Inflammatory macrophage treated with lipopolysaccharide for 1 hour (primary cell): ENCODE data around the gene PRAME.
"Not testable (repeated sequence)": the region's sequence is repeated elsewhere in the genome, so short reads cannot be mapped to it uniquely, and the experiment has no call there.

Experiments
- DNase-seq, 2 donors: peaks; one replicate each; pipeline ENCODE4 v3.0.0-alpha.2; 2020 to 2022

PRAME gene, protein sequence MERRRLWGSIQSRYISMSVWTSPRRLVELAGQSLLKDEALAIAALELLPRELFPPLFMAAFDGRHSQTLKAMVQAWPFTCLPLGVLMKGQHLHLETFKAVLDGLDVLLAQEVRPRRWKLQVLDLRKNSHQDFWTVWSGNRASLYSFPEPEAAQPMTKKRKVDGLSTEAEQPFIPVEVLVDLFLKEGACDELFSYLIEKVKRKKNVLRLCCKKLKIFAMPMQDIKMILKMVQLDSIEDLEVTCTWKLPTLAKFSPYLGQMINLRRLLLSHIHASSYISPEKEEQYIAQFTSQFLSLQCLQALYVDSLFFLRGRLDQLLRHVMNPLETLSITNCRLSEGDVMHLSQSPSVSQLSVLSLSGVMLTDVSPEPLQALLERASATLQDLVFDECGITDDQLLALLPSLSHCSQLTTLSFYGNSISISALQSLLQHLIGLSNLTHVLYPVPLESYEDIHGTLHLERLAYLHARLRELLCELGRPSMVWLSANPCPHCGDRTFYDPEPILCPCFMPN

GRCh38 chr22:22558972-22559603 lies at the start of gene PRAME:
Gene PRAME, minus strand, starts transcription at chr22:22559265. Its CDS starts 2,433 bp downstream, at chr22:22556832.
- peak; percentile 66 to 93 for DNase-seq

DNA sequence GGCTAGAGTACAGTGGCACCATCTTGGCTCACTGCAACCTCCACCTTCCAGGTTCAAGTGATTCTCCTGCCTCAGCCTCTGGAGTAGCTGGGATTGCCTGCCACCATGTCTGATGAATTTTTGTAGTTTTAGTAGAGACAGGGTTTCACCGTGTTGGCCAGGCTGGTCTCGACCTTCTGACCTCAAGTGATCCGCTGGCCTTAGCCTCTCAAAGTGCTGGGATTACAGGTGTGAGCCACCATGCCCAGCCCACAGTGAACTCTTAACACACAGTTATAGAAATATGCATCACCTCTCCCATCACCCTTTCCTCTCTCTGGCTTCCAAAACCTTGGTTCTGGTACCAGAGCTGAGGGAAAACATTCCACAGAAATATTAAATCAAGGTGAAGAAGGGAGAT lies 49.0 kb upstream of the PRAME start:
- DNase-seq, result not testable (repeated sequence)

GRCh38 chr22:22605074-22605404 lies 46.0 kb upstream of the PRAME start:
- DNase-seq, result no peak

GRCh38 chr22:22604326-22605073 lies 45.4 kb upstream of the PRAME start:
- DNase-seq, result no peak

GRCh38 chr22:22603470-22603947 lies 44.4 kb upstream of the PRAME start:
- no peak for DNase-seq

DNA sequence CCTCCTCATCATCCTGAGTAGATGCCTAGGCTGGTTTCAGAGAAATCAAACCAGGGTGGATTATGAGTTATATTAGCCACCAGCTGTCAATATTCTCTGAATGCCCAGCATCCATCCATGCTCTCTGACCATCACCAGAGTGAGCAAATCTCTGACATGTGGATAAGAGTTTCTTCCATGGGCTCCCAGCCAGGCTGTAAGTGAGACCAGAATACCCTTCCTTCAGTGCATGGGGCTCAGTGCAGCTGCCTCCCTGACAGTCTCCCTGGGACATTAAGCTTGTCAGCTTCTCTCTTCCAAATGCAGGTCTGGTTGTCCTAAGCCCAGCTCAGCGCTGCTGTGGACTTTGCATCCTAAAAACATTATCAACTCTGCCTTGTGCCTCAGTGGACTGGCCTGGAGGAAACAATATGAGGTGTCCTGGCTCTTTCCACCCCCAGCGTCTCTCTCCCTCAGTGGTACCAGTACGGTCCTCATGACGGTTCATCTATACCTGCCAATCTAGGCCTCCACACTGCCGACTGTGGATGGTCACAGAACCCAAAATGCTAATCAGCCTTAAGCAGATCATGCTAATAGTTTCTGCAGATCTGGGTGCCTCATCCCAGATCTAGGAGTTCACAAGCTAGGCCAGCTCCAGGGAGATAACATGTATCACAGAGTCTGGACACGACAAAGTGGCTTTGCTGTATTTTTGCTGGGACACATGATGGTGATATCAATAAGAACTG lies 41.6 kb upstream of the PRAME start:
- no peak for DNase-seq

GRCh38 chr22:22599248-22599647 lies 40.2 kb upstream of the PRAME start:
- DNase-seq, result no peak

- no peak for DNase-seq
Observed at GRCh38 chr22:22598144-22598543, 39.1 kb upstream of the PRAME start.

- DNase-seq, result no peak
Observed at GRCh38 chr22:22595001-22595835, 36.2 kb upstream of the PRAME start.

DNA sequence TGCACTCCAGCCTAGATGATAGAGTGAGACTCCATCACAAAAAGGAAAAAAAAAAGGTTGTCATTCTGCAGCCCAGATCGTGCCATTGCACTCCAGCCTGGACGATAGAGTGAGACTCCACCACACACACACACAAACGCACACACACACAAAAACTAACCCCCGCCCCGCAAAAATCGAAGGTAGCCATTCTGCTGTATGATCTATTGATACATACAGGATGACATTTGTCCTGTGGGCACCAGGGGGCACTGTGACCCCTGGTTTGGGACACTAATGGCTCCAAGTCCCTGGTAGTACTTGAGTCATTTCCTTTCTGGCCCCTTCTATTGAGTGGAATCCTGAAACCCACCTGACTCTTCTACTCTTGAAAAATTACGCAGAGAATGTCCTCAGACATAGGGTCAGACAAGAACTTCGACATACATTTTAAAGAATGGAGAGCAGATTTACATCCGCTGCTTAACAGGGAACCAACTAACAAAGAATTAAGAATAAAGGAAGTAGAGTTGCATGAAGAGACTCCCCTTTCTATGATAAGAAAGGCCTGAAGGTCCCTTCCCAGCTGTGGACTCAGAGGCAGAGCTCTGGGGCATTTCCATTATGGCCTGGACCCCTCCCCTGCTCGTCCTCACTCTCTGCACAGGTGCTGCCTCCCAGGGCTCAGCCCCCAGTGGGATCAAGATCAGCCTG lies 35.0 kb upstream of the PRAME start:
- DNase-seq, result peak; percentile 27 to 62

- no peak for DNase-seq
Observed at GRCh38 chr22:22593250-22593649, 34.2 kb upstream of the PRAME start.

GRCh38 chr22:22591348-22592299 lies 32.6 kb upstream of the PRAME start:
- no peak for DNase-seq

DNA sequence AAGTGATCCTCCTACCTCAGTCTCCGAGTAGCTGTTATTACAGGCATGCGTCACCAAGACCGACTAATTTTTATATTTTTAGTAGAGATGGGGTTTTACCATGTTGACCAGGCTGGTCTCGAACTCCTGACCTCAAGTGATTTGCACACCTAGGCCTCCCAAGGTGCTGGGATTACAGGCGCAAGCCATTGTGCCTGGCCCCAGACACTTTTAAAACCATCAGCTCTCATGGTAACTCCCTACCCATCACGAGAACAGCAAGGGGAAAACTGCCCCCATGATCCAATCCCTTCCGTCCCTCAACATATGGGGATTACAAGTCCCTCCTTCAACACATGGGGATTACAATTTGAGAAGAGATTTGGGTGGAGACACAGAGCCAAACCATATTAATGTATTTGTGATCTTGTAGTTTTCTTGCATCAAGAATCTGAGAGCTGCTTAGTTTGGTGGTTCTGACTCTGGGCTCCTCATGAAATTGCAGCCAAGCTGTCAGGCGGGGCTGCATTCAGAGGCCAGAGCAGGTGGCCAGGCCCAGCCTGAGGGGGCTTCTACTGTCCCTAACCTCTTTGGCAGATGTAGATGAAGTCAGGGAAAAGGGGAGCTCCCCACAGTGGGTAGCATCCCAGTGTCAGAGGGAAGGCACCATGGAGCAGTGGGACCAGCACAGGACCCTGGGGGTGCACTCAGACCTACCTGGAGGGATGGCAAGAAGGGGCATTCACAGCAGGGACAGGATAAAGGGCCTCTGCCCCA lies 31.2 kb upstream of the PRAME start:
- DNase-seq, result no peak

DNA sequence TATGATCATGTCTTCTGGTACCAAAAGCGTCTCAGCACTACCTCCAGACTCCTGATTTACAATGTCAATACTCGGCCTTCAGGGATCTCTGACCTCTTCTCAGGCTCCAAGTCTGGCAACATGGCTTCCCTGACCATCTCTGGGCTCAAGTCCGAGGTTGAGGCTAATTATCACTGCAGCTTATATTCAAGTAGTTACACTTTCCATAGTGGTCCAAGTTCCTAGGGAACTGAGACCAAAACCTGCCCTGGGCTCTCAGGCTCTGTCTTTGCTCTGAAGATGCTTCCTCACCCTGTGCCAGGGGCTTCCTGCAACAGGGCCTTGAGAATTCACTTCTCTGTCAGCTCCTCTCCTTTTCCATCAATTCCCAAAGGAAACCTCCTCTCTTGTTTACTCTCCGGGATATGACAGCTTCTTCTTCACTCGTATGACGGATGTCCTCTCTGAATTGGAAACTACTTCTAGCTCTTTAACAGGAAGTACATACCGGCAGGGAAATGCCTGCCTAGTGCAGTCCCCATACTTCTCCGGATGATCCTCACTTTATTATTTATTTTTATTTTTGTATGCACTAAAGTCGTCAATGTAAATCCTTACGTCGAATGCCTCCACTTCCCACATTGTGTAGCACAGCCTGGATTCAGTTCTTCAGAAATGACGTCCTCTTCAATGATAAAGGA lies 29.6 kb upstream of the PRAME start:
- no peak for DNase-seq

DNA sequence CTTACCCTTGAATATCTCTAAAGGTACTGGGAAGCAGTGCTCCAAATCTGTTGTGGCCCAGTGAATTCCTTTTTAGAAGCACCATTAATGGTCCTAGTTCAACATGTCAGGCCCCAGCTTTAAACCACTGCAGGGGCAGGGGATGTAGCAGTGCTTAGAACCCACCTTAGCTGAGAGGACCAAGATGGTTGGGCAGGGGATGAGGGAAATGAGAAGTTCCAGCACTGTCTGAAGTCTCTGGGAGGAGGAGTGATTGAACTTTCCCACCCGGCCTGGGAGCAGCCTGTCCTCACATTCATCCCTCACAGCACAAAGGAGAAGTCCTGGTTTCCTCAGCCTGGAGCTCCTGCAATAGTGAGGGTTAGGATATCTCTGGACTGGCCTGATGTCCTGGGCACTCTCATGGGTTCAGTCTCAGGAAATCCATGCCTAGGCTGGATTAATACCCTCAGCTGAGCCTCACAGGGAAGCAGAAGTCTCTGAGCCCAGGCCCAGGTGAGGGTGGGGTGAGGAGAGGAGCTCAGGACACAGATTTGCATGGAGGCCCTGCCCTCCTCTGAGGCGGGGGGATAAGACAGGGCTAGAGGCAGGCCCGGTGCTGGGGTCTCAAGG lies 28.6 kb upstream of the PRAME start:
- DNase-seq, result no peak

DNA sequence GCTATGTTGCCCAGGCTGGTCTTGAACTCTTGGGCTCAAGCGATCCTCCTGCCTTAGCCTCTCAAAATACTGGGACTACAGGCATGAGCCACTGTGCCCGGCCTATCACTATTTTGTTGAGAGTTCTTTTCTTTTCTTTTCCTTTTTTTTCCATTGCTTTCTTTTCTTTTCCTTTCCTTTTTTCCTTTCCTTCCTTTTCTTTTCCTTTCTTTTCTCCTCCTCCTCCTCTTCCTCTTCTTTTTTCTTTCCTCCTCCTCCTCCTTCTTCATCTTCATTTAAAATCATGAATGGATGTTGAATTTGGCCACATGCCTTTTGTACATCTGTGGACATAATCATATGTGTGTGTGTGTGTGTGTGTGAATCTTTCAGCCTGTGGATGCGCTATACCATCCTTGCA lies 25.7 kb upstream of the PRAME start:
- DNase-seq, result no peak

- no peak for DNase-seq
Observed at GRCh38 chr22:22583030-22583429, 24.0 kb upstream of the PRAME start.

GRCh38 chr22:22581524-22581923 lies 22.5 kb upstream of the PRAME start:
- not testable (repeated sequence) for DNase-seq
